HG03196 (cell line): ENCODE data around the gene MIOS.

ENCODE experiments used
- ATAC-seq: cut with Tn5 transposase; IDR thresholded peaks from one replicate; pipeline ENCODE4 v1.9.1; 2021; ENCODE audit not compliant: unreplicated experiment

MIOS gene

GRCh38 chr7:7581531-7582179, 15.0 kb downstream of the MIOS start:
- ATAC-seq = no peak

- no peak for ATAC-seq
Measured at GRCh38 chr7:7582596-7582995, 15.9 kb downstream of the MIOS start.

GRCh38 chr7:7583731-7584130, 17.0 kb downstream of the MIOS start:
- no peak for ATAC-seq

DNA sequence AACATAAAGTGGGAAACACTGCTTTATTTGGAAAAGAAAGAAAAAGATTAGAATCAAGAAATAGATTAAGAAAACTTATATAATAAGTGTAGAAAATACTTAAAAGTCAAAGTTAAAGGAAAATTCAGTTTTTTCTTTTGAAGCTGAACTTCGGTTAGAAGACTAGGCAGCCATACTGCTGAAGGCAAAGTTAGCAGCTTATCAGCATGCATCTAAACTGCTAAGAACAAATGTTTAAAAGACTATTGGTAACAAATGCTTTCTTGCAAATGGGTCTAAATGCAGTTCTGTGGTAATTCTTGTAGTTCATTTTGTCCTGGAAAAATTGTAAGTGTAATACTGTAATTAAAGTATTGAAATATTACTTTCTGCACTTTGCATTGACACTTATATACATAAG, 18.0 kb downstream of the MIOS start:
- no peak for ATAC-seq

- no peak for ATAC-seq
Measured at GRCh38 chr7:7585241-7585928, 18.7 kb downstream of the MIOS start.

DNA sequence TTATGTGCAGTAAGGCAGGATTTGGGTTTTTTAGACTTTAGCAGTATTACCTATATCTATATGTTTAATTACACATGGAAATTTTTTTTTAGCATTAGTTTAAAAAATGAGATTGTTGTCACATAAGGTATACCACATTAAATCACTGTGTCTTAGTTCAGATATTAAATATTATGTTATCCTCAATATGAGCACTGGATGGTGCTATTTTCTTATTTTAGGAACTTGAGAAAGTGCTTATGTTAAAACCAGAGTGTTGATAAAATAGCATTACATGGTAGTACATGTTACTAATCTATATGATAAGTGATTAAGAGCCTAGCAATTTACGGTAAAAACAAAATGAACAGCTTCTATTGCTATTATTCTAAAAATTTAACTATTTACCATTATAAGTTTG, 28.8 kb downstream of the MIOS start:
- no peak for ATAC-seq

DNA sequence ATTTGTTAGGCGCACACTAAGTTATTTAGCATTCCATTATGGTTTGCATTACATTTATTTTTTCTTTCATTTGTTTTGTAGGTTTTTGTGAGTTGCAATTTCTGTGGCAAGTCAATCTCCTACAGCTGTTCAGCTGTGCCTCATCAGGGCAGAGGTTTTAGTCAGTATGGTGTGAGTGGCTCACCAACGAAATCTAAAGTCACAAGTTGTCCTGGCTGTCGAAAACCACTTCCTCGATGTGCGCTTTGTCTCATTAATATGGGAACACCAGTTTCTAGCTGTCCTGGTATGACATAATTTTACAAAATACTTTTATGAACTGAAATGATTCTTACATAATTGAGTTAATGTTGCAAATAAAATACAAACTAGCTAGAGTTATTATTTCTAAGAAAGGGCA, 29.5 kb downstream of the MIOS start:
- ATAC-seq = no peak

- ATAC-seq = no peak
Measured at GRCh38 chr7:7607010-7607409, 40.3 kb downstream of the MIOS start.

- no peak for ATAC-seq
Measured at GRCh38 chr7:7609330-7609729, 42.6 kb downstream of the MIOS start.

GRCh38 chr7:7612519-7612918, 45.8 kb downstream of the MIOS start:
- no peak for ATAC-seq

DNA sequence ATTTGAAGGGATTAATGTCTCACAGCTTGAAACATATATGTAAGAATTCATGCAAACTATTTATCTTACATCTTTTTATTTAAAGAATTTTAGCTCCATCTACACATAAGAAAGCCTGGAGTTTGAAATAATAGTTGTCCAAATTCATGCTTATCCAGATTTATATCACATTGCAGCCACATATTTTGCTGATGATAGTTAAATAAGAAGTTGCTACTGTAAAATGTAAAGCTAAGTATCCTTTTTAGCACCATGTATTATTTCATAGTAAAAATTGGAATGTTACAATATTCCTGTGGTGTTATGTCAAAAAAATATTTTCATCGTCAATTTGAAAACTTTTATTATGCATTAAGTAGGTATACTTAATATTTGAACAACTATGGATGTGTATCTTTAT, 46.5 kb downstream of the MIOS start:
- no peak for ATAC-seq

GRCh38 chr7:7614018-7614741, 47.5 kb downstream of the MIOS start:
- no peak for ATAC-seq

DNA sequence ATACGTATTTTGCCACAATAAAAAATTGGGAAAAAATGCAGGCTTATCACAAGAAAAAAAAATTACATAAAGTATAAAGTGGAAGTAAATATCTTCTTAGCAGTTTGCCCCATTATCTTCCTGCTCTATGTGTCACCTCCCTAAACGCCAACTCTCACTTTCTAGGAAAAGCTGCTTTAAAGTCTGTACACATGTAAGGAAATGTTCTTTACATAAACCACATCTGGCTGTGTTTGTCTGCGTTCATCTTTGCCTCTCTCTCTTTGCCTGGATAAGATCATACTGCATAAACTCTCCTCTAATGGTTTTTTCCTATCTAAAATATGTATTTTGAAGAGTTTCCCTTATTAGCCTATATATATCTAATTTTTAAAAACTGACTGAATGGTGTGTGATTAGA, 50.9 kb downstream of the MIOS start:
- ATAC-seq = no peak

DNA sequence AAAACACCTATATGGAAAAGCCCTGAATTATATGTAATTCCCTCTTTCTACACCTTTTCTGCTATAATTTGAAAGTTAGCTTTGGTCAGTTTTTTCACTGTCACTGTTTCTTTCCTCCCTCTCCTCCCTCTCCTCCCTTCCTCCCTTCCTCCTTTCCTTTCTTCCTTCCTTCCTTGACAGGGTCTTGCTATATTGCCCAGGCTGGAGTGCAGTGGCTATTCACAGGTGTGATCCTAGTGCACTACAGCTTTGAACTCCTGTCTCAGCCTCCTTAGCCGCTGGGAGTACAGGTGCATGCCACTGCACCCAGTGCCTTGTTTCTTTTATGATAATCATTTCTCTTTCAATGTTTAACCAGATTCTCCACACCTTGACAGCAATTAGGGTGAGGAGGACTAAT, 51.7 kb downstream of the MIOS start:
- no peak for ATAC-seq

- no peak for ATAC-seq
Measured at GRCh38 chr7:7620236-7620635, 53.6 kb downstream of the MIOS start.

GRCh38 chr7:7620644-7621210, 54.0 kb downstream of the MIOS start:
- no peak for ATAC-seq

- ATAC-seq = no peak
Measured at GRCh38 chr7:7628476-7628875, 61.8 kb downstream of the MIOS start.

- no peak for ATAC-seq
Measured at GRCh38 chr7:7630626-7631329, 64.1 kb downstream of the MIOS start.

DNA sequence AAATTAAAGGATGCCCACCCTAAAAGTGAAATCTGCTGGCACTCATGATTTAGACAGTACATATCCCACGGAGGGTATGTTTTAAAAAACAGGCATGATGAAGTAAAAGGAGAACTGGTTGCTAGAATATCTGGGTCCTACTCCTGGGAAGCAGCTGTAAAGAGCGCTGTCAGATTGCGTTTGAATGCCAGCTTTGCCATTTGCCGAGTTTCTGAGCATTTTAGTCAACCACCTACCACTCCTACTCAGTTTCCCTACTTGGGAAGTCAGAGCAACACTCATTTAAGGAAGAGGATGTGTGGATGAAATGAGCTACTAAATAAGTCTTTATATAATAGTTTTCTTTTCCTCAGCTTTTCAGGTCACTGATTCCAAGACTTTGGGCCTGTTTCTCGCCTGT, 72.7 kb downstream of the MIOS start:
- ATAC-seq = no peak

DNA sequence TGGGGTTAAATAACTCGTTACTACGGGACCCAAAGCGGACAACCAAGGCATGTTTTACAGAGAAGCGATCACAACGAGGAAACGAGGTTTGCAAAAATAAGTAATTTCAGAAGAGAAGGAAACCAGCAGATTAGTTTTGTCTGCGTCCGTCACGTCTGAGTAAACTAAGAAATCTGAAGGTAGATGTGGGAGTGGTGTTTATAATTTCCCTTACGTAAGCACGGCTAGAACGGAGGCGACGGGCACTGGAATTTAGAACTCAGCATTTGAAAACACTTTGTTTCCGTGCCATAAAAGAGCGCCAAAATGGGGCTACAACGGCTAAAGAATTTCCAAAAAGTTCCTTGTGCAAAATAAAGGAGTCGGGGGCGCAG, 73.2 kb downstream of the MIOS start:
- no peak for ATAC-seq
